Hematopoietic multipotent progenitor cell treated with erythropoietin and hydrocortisone succinate and interleukin-3 and kit ligand, for 8 days (in vitro differentiated cells): ENCODE measurements around the gene CD28.
"Not testable (repeated sequence)": the region's sequence is repeated elsewhere in the genome, so short reads cannot be mapped to it uniquely, and the experiment has no call there.

ENCODE experiments used
- DNase-seq: peaks from one replicate; pipeline ENCODE4 v3.0.0-alpha.2; 2015

CD28 gene

DNA sequence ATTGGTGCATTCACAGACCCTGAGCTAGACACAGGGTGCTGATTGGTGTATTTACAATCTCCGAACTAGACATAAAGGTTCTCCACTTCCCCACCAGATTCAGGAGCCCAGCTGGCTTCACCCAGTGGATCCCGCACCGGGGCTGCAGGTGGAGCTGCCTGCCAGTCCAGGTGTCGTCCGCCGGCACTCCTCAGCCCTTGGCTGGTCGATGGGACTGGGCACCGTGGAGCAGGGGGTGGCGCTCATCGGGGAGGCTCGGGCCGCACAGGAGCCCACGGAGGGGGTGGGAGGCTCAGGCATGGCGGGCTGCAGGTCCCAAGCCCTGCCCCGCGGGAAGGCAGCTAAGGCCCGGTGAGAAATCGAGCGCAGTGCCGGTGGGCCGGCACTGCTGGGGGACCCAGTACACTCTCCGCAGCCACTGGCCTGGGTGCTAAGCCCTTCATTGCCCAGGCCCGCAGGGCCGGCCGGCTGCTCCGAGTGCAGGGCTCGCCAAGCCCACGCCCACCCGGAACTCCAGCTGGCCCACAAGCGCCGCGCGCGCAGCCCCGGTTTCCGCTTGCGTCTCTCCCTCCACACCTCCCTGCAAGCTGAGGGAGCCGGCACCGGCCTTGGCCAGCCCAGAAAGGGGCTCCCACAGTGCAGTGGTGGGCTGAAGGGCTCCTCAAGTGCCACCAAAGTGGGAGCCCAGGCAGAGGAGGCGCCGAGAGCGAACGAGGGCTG is 79.1 kb downstream of the CD28 start:
- not testable (repeated sequence) for DNase-seq

DNA sequence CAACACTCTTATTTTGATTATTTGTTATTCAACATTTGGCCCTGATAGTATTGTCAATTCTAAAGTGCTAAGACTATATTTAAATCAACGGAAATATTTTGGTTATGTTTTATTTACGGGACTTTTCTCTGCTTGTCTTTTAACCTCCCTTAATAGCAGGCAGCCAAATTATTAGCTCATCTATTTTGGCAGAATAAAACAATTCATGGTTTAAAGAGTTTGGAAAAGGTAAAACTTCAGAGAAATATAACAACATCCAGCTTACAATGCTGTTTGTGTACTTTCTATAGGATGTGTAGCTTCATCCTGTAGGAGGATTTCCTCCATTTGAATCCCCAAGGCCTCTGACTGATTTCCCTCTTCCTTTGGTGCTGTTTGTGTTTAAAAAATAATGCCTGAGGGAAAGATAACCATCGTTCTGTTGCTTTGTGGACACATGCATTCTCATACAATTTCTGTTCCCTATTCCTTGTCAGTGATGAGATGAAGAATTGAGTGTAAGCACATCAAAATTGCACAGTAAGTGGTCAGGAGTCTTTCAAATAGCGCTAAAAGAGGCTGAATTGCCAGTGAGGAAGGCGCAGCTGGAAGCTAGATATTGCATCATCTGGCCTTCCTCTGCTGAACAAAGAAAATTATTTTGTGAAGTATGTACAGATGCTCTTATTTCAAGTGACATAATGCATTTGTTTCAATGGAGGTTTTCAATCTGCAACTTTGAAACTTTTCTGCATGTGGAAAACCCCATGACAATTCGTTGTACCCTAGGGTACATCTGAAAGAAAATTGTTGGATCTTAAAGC is 80.3 kb downstream of the CD28 start:
- DNase-seq: no peak

DNA sequence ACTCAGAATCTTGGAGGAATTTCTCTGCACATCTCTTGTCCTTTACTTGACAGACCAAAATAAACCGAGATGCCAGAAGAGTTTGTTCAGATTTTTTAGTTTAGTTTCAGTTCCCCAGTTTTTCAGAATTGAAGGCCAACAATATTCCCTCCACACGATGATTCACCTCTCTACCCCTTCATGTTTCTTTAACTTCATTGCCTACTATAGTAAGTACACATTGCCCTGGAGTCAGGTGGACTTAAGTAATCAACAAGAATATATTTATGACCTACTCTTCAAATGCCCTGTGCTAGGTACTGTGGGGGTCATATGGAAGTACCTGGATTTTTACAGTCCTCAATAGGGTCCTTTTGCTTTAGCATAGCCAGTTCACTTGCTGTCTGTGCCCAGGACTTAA is 81.5 kb downstream of the CD28 start:
- DNase-seq: no peak
